Measurements from ENCODE around the gene ICOS.

- TF ChIP-seq POLR2A (IDR thresholded peaks at IDR 0.05; ENCODE audit: low read length), result no peak
- no peak for TF ChIP-seq GATA1 (IDR thresholded peaks at IDR 0.05; ENCODE audit: low read depth, low read length)
These were observed 17.7 kb upstream of the ICOS start for GRCh38 chr2:203918839-203919238.
